Measurements from ENCODE around the gene HEPN1.

- TF ChIP-seq, protein P1, sequence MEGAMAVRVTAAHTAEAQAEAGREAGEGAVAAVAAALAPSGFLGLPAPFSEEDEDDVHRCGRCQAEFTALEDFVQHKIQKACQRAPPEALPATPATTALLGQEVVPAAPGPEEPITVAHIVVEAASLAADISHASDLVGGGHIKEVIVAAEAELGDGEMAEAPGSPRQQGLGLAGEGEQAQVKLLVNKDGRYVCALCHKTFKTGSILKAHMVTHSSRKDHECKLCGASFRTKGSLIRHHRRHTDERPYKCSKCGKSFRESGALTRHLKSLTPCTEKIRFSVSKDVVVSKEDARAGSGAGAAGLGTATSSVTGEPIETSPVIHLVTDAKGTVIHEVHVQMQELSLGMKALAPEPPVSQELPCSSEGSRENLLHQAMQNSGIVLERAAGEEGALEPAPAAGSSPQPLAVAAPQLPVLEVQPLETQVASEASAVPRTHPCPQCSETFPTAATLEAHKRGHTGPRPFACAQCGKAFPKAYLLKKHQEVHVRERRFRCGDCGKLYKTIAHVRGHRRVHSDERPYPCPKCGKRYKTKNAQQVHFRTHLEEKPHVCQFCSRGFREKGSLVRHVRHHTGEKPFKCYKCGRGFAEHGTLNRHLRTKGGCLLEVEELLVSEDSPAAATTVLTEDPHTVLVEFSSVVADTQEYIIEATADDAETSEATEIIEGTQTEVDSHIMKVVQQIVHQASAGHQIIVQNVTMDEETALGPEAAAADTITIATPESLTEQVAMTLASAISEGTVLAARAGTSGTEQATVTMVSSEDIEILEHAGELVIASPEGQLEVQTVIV (IDR thresholded peaks at IDR 0.05; ENCODE audit: borderline replicate concordance, partially characterized antibody) = no peak
- TF ChIP-seq CTCF (IDR thresholded peaks at IDR 0.05 in 2 of 3, conservative IDR thresholded peaks at IDR 0.05 in 1 of 3; ENCODE audit: control insufficient read depth in 2 of 3, extremely low read depth in 1 of 3, insufficient read depth in 1 of 3, low read depth in 3 of 3, low read length in 3 of 3) = no peak
- no peak for TF ChIP-seq CREB1 (IDR thresholded peaks at IDR 0.05; ENCODE audit: low read depth)
- TF ChIP-seq POLR2A (IDR thresholded peaks at IDR 0.05; ENCODE audit: low read depth, low read length) = no peak
- TF ChIP-seq FOXM1 (IDR thresholded peaks at IDR 0.05; ENCODE audit: low read depth, low read length) = no peak
- no peak for TF ChIP-seq POLR2AphosphoS2 (IDR thresholded peaks at IDR 0.05; ENCODE audit: low read depth, low read length)
- no peak for TF ChIP-seq NFIC (IDR thresholded peaks at IDR 0.05; ENCODE audit: low read depth, low read length)
Measured at GRCh38 chr11:124944565-124944964, 25.5 kb downstream of the HEPN1 start.

Measured in GM12878 (cell line).